H1 (cell line): ENCODE data around the gene MAP1LC3A. TPM values are rescaled to one million over a fixed set of nuclear protein-coding genes. Genes with fewer than 3 reads are reported as not detected.

Experiments used
- CTCF ChIA-PET: fragments of 300-600 bp; sonication (Branson Sonifier 250); formaldehyde crosslinking; loops from one replicate; lab custom pipeline; 2021; ENCODE audit not compliant: partially characterized antibody; lab: Charles Lee
- POLR2A ChIA-PET: fragments of 300-600 bp; sonication (Branson Sonifier 250); formaldehyde crosslinking; loops from one replicate; lab custom pipeline; 2021; ENCODE audit warnings: inconsistent platforms; ENCODE audit not compliant: partially characterized antibody; lab: Charles Lee
- DNase-seq, 2 experiments: peaks; one replicate each; pipeline versions ENCODE4 v3.0.0 to v3.0.0-alpha.2; 2010 to 2022; ENCODE audit warnings: low spot score in 2 of 2, low read depth in 1 of 2, mixed read lengths in 1 of 2
- FAIRE-seq: peaks from 2 replicates; lab custom pipeline; 2011; peaks lifted over from hg19 to GRCh38; lab: Jason Lieb, UNC
- H2AFZ ChIP-seq: 2 replicates; pipeline ENCODE4 v1.8.1; 2012; ENCODE audit warnings: low read length, inconsistent platforms
- H2AK5ac ChIP-seq: 2 replicates; pipeline ENCODE4 v1.6.1; 2013; ENCODE audit warnings: low read depth, low read length
- H2BK120ac ChIP-seq: replicated peaks from 2 replicates; pipeline ENCODE3; 2013; ENCODE audit warnings: low read depth, low read length, inconsistent platforms
- H2BK12ac ChIP-seq: 2 replicates; pipeline ENCODE4 v1.6.1; 2013; ENCODE audit warnings: low read depth, low read length
- H2BK15ac ChIP-seq: 2 replicates; pipeline ENCODE4 v1.6.1; 2013; ENCODE audit warnings: low read length
- H2BK20ac ChIP-seq: 2 replicates; pipeline ENCODE4 v1.6.1; 2013; ENCODE audit warnings: low read length
- H2BK5ac ChIP-seq: 2 replicates; pipeline ENCODE4 v1.6.1; 2013; ENCODE audit warnings: low read depth, low read length
- H3K14ac ChIP-seq: 2 replicates; pipeline ENCODE4 v1.6.1; 2013; ENCODE audit warnings: inconsistent platforms; ENCODE audit not compliant: insufficient read length
- H3K18ac ChIP-seq: 2 replicates; pipeline ENCODE4 v1.6.1; 2013; ENCODE audit warnings: low read length; ENCODE audit errors: extremely low read depth
- H3K23ac ChIP-seq: 2 replicates; pipeline ENCODE4 v1.6.1; 2013; ENCODE audit warnings: inconsistent platforms; ENCODE audit not compliant: insufficient read length
- H3K23me2 ChIP-seq: 2 replicates; pipeline ENCODE4 v1.6.1; 2013; ENCODE audit warnings: low read depth, low read length
- H3K27ac ChIP-seq: 2 replicates; pipeline ENCODE4 v1.6.1; 2011; ENCODE audit warnings: low read depth, low read length, inconsistent platforms
- H3K27me3 ChIP-seq, 4 experiments: replicated peaks in 1 of 4; 1 replicate in 1 of 4; 2 replicates in 3 of 4; pipeline versions ENCODE4 v1.6.1 to v1.8.1; 2011 to 2013; ENCODE audit warnings: low read length in 3 of 4, mild to moderate bottlenecking in 3 of 4, inconsistent platforms in 2 of 4, mixed read lengths in 2 of 4, moderate library complexity in 1 of 4; ENCODE audit not compliant: control insufficient read depth in 3 of 4, insufficient read depth in 3 of 4; ENCODE audit errors: extremely low read depth in 1 of 4
- H3K36me3 ChIP-seq, 4 experiments: 2 replicates each; pipeline versions ENCODE4 v1.6.1 to v1.8.1; 2011 to 2013; ENCODE audit warnings: mild to moderate bottlenecking in 4 of 4, low read length in 3 of 4, moderate library complexity in 2 of 4, control low read depth in 1 of 4, inconsistent platforms in 1 of 4; ENCODE audit not compliant: insufficient read depth in 4 of 4, control insufficient read depth in 2 of 4
- H3K4ac ChIP-seq: replicated peaks from 2 replicates; pipeline ENCODE3; 2013; ENCODE audit warnings: low read length, low read depth, mixed read lengths, inconsistent platforms; ENCODE audit not compliant: insufficient read length
- H3K4me1 ChIP-seq, 4 experiments: replicated peaks in 1 of 4; 1 replicate in 1 of 4; 2 replicates in 3 of 4; pipeline versions ENCODE4 v1.6.1 to v1.8.1; 2011 to 2013; ENCODE audit warnings: low read length in 3 of 4, inconsistent platforms in 2 of 4, mixed read lengths in 1 of 4; ENCODE audit not compliant: insufficient read depth in 4 of 4, control insufficient read depth in 3 of 4
- H3K4me2 ChIP-seq, 2 experiments: 2 replicates each; pipeline versions ENCODE4 v1.6.1 to v1.8.1; 2011 to 2013; ENCODE audit warnings: low read depth in 2 of 2, low read length in 2 of 2, control low read depth in 1 of 2, inconsistent platforms in 1 of 2, mild to moderate bottlenecking in 1 of 2; ENCODE audit not compliant: insufficient read depth in 1 of 2
- H3K4me3 ChIP-seq, 4 experiments: fragments of 200-600, 300-600 bp in 1 of 4; sonication (generic), shearing (Covaris generic), sonication (Bioruptor Twin) in 1 of 4; 2 replicates each; pipeline versions ENCODE4 v1.5.1 to v1.8.1; 2011 to 2016; ENCODE audit warnings: low read length in 4 of 4, low read depth in 3 of 4, control low read depth in 2 of 4, inconsistent platforms in 2 of 4, mild to moderate bottlenecking in 2 of 4, mixed read lengths in 1 of 4, moderate library complexity in 1 of 4; ENCODE audit not compliant: insufficient read depth in 2 of 4; ENCODE audit errors: extremely low read depth in 1 of 4
- H3K56ac ChIP-seq: replicated peaks from 2 replicates; pipeline ENCODE3; 2013; ENCODE audit warnings: low read depth, mild to moderate bottlenecking, mixed read lengths, low read length, inconsistent platforms; ENCODE audit not compliant: insufficient read length
- H3K79me1 ChIP-seq: 2 replicates; pipeline ENCODE4 v1.6.1; 2013; ENCODE audit warnings: low read depth, low read length, control low read depth
- H3K79me2 ChIP-seq, 2 experiments: 2 replicates each; pipeline versions ENCODE4 v1.6.1 to v1.8.1; 2012 to 2013; ENCODE audit warnings: low read length in 2 of 2, mild to moderate bottlenecking in 2 of 2, inconsistent platforms in 1 of 2; ENCODE audit not compliant: insufficient read depth in 2 of 2, control insufficient read depth in 1 of 2
- H3K9ac ChIP-seq, 4 experiments: replicated peaks in 1 of 4; 1 replicate in 1 of 4; 2 replicates in 3 of 4; pipeline versions ENCODE4 v1.6.1 to v1.8.1; 2011 to 2013; ENCODE audit warnings: low read depth in 3 of 4, low read length in 3 of 4, control low read depth in 2 of 4, mild to moderate bottlenecking in 2 of 4, moderate library complexity in 2 of 4, inconsistent platforms in 1 of 4; ENCODE audit errors: extremely low read depth in 1 of 4
- H3K9me3 ChIP-seq, 2 experiments: 2 replicates each; pipeline versions ENCODE4 v1.6.1 to v1.8.1; 2012 to 2013; ENCODE audit warnings: mild to moderate bottlenecking in 2 of 2, moderate library complexity in 2 of 2, control low read depth in 1 of 2, inconsistent platforms in 1 of 2, low read depth in 1 of 2, low read length in 1 of 2, mixed read lengths in 1 of 2; ENCODE audit not compliant: insufficient read depth in 2 of 2
- H4K20me1 ChIP-seq, 2 experiments: replicated peaks in 1 of 2; 2 replicates each; pipeline versions ENCODE3 to v1.8.1; 2011 to 2013; ENCODE audit warnings: inconsistent platforms in 2 of 2, low read length in 2 of 2, mild to moderate bottlenecking in 1 of 2; ENCODE audit not compliant: insufficient read depth in 2 of 2, control insufficient read depth in 1 of 2
- H4K5ac ChIP-seq: 2 replicates; pipeline ENCODE4 v1.6.1; 2013; ENCODE audit warnings: low read length, low read depth, mixed read lengths, inconsistent platforms; ENCODE audit not compliant: insufficient read length
- H4K8ac ChIP-seq: 2 replicates; pipeline ENCODE4 v1.8.0; 2013; ENCODE audit warnings: mild to moderate bottlenecking, moderate library complexity, low read length, inconsistent platforms; ENCODE audit not compliant: insufficient read depth; ENCODE audit errors: extremely low read depth
- H4K91ac ChIP-seq: replicated peaks from 2 replicates; pipeline ENCODE3; 2013; ENCODE audit warnings: low read length, mixed read lengths, inconsistent platforms; ENCODE audit not compliant: insufficient read length
- E2F6 ChIP-seq: IDR thresholded peaks from 2 replicates; pipeline ENCODE4 v1.6.1; 2012; ENCODE audit warnings: inconsistent platforms
- WGBS, 2 experiments: shearing (Covaris generic) in 1 of 2; methylation state at CpG; one replicate each; pipeline versions ENCODE4 v1.1.6 to v1.1.7; 2013 to 2015; ENCODE audit warnings: low lambda C conversion rate in 2 of 2, mixed read lengths in 2 of 2, inconsistent platforms in 1 of 2, low coverage in 1 of 2, missing lambda C conversion rate in 1 of 2; ENCODE audit not compliant: insufficient replicate concordance in 2 of 2, insufficient coverage in 1 of 2, insufficient read length in 1 of 2; ENCODE audit errors: extremely low coverage in 1 of 2, missing lambda C conversion rate in 1 of 2; 5-methylcytosine and 5-hydroxymethylcytosine counted together
- polyA plus RNA-seq, 7 experiments: library from polyadenylated mRNA; depleted of rRNA in 3 of 7; stranded (reverse) in 5 of 7; unstranded in 2 of 7; fragments of >200 nt in 5 of 7; fragments of 200-250 nt in 2 of 7; gene quantifications; 1 replicate in 5 of 7; 2 replicates in 1 of 7; 4 replicates in 1 of 7; pipeline versions ENCODE4 v1.2.1 to v1.2.3, GENCODE V29; 2011 to 2013; ENCODE audit warnings: missing spikeins in 2 of 7, mixed read lengths in 2 of 7
- total RNA-seq: library from RNA; stranded (reverse); fragmentation: NEBNext Ultra II Directional; extraction: Animal tissue kit (Norgen Biotek cat#: 25700); gene quantifications from 2 replicates; pipeline ENCODE4 v1.2.1, GENCODE V29; 2021

MAP1LC3A gene
- total and polyA plus RNA-seq, 2 of the 8 experiments (the other 6 are each of a cell fraction or from before 2014, with no cell fraction given), result 5.0 to 6.1 TPM

DNA sequence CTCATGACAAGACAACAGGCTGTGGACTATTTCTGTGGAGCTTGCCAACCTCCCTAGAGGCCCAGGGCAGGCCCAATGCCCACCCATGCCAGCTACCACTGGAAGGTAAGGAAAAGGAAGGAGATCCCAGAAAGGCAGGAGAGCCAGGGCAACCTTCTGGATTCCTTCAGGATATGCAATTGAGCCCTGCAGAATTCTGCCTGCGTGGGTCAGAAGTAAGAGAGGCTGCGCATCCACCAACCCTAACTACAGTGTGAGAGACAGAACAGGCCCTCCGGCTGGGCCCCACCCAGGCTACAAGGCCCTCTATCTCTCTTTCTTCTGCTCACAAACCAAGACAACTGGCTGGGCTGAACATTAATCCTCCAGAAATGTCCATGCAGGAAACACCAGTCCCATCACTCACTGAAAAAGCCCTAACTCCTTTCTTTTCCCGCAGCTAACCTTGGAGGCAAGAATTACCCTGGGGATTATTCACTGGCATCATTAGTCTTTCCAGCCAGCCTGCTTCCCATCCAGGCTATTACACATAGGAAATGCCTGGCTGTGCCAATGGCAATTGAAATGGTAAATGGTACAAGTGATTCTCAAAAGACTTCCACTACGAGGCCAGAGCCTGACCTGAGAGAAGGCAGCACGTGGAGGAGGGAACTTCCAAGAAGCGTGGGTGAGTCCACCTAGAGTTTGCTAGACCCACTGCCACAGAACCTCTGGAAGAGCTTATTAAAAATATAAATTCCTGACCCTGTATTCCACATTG is 15.2 kb downstream of the MAP1LC3A start:
- Histone ChIP-seq H4K20me1 (no peaks in the 10 kb centered on the region), H3K79me2 (no peaks in the 10 kb centered on the region)
- no peak for TF ChIP-seq E2F6
- TF ChIP-seq, all 59 proteins: peak for 0
- DNase-seq (no peak), FAIRE-seq (no peak)
- H2AFZ ChIP-seq, result no peak overlapping the region
- no peak overlapping the region for H3K56ac ChIP-seq
- POLR2A ChIA-PET, result no interaction called here
- H4K91ac ChIP-seq, result no peak overlapping the region
- no peak overlapping the region for H3K4me2 ChIP-seq
- WGBS, 2 experiments, result 92% methylated on average over 7 of the region's 7 CpGs; no CpG with 5 or more reads in 1 of the 2 experiments
- no peaks in the 10 kb centered on the region for H3K4me1 ChIP-seq
- H3K9ac ChIP-seq, result no peak overlapping the region
- H3K27me3 ChIP-seq, result no peaks in the 10 kb centered on the region
- no peak overlapping the region for H2AK5ac ChIP-seq
- no peak overlapping the region for H2BK120ac ChIP-seq
- no peak overlapping the region for H3K18ac ChIP-seq
- no peaks in the 10 kb centered on the region for H3K23me2 ChIP-seq
- H4K8ac ChIP-seq, result no peak overlapping the region
- no peak overlapping the region for H3K4me3 ChIP-seq
- peaks cover 0 to 3% (median 0%) of the 10 kb centered on the region in 4 experiments; a peak in 1 of 8 replicates for H3K36me3 ChIP-seq
- no peak overlapping the region for H2BK12ac ChIP-seq
- no peak overlapping the region for H3K14ac ChIP-seq
- no peaks in the 10 kb centered on the region for H3K9me3 ChIP-seq
- H3K27ac ChIP-seq, result no peak overlapping the region
- H2BK20ac ChIP-seq, result no peak overlapping the region
- CTCF ChIA-PET, result interaction anchor here (0.6 to 1.6 kb wide), 2 partner anchors 194 to 1540 kb away, joined by 4 to 5 read pairs; no protein-coding TSS in a partner anchor
- H2BK15ac ChIP-seq, result no peak overlapping the region
- H4K5ac ChIP-seq, result no peak overlapping the region
- H3K4ac ChIP-seq, result no peak overlapping the region
- no peak overlapping the region for H2BK5ac ChIP-seq
- H3K79me1 ChIP-seq, result no peaks in the 10 kb centered on the region
- H3K23ac ChIP-seq, result no peak overlapping the region
